ENCODE results near the gene CORO2A. TPM values are rescaled to one million over a fixed set of nuclear protein-coding genes. Genes with fewer than 3 reads are reported as not detected.
"Not testable (repeated sequence)": the region's sequence is repeated elsewhere in the genome, so short reads cannot be mapped to it uniquely, and the experiment has no call there.

Gene CORO2A
- total and polyA plus RNA-seq, 7 donors: 0.09 to 0.30 (median 0.12) TPM

DNA sequence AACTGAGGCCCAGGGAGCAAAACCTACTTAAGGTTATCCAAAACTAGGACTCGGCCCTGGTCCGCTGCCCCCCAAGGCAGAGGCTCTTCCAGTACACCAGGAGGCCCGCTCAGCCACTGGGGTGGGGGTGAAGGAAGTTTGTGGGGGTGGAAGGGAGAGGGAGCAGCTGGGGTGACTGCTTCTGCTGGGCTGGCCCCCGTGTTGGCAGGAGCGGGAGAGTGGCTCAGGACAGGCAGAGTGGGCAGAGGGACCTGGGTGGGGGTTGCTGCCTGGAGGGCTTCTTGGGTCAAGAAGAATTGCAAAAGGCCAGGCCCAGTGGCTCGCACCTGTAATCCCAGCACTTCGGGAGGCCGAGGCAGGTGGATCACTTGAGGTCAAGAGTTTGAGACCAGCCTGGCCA, 65.2 kb downstream of the CORO2A start:
- Histone ChIP-seq H3K36me3 (ENCODE audit: insufficient read depth in 1 of 2, low read depth in 1 of 2) (no peaks in the 10 kb centered on the region), H3K4me3 (no peak overlapping the region), H3K9me3 (no peaks in the 10 kb centered on the region), H3K27me3 (ENCODE audit: insufficient read depth in 3 of 3, low read length in 2 of 3) (no peaks in the 10 kb centered on the region), H3K4me1 (no peaks in the 10 kb centered on the region), H3K27ac (no peak overlapping the region)
- TF ChIP-seq, protein P1, sequence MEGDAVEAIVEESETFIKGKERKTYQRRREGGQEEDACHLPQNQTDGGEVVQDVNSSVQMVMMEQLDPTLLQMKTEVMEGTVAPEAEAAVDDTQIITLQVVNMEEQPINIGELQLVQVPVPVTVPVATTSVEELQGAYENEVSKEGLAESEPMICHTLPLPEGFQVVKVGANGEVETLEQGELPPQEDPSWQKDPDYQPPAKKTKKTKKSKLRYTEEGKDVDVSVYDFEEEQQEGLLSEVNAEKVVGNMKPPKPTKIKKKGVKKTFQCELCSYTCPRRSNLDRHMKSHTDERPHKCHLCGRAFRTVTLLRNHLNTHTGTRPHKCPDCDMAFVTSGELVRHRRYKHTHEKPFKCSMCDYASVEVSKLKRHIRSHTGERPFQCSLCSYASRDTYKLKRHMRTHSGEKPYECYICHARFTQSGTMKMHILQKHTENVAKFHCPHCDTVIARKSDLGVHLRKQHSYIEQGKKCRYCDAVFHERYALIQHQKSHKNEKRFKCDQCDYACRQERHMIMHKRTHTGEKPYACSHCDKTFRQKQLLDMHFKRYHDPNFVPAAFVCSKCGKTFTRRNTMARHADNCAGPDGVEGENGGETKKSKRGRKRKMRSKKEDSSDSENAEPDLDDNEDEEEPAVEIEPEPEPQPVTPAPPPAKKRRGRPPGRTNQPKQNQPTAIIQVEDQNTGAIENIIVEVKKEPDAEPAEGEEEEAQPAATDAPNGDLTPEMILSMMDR (IDR thresholded peaks at IDR 0.05): no peak
- ATAC-seq: no peak
- DNase-seq: no peak
- intact Hi-C loops (cut with DNase I): no loop called here
- WGBS, 3 donors: 91 to 92% (median 92%) methylated on average over 8 of the region's 8 CpGs

DNA sequence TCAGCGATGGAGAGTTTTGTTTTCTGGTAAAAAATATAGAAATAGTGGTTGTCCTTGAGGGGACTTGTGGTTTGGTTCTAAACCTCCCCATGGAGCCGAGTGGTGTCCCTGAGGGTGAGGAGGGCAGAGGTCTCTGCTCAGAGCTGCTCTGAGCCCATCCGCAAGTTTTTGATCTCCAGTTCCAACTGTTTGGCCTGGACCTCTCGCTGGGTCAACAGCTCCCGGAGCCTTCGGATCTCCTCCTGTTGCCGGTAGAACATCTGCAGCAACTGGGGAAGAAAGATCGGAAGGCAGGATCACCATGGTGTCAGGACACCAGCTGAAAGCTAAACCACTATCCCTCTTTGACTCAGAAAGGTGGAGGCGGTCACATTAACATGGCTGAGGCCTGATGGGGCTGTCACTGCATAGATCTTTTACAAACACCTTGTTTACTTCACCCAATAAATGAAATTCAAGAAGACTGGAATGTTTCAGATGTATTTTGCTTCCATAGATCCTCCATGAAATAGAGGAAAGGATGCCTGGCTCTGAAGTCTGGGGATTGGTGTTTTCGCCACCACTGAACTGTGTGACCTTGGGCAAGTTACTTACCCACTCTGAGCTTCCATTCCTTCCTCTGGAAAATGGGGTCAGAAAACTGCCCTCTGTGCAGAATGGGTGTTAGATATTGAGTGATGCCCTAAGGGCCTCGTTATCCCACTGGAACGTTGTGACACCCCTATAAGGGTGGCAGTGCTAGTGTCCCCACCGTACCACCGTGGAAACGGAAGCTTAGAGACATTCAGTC, 67.6 kb downstream of the CORO2A start:
- intact Hi-C loops (cut with DNase I): no loop called here
- Histone ChIP-seq H3K4me3 (no peak overlapping the region), H3K4me1 (no peaks in the 10 kb centered on the region), H3K36me3 (ENCODE audit: insufficient read depth in 1 of 2, low read depth in 1 of 2) (no peaks in the 10 kb centered on the region), H3K27ac (no peak overlapping the region), H3K9me3 (no peaks in the 10 kb centered on the region), H3K27me3 (ENCODE audit: insufficient read depth in 3 of 3, low read length in 2 of 3) (peaks cover 0 to 2% (median 0%) of the 10 kb centered on the region in 3 donors)
- no peak for DNase-seq
- no peak for ATAC-seq
- TF ChIP-seq, protein P1 (IDR thresholded peaks at IDR 0.05): no peak
- WGBS, 3 donors: 84 to 86% (median 85%) methylated on average over 15 of the region's 15 CpGs

DNA sequence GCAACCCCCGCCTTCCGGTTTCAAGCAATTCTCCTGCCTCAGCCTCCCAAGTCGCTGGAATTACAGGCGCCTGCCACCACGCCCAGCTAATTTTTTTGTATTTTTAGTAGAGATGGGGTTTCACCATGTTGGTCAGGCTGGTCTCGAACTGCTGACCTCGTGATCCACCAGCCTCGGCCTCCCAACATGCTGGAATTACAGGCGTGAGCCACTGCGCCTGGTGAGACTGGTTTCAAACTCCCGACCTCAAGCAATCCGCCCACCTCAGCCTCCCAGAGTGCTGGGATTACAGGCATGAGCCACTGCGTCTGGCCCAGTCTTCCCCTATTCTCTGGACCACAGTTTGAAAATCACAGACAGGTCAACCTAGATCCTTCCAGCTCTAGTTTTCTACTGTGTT, 68.3 kb downstream of the CORO2A start:
- H3K36me3 ChIP-seq (ENCODE audit: insufficient read depth in 1 of 2, low read depth in 1 of 2); intact Hi-C loops (cut with DNase I); H3K9me3 ChIP-seq; H3K4me1 ChIP-seq; H3K4me3 ChIP-seq; H3K27ac ChIP-seq; DNase-seq; ATAC-seq; H3K27me3 ChIP-seq (ENCODE audit: insufficient read depth in 3 of 3, low read length in 2 of 3): not testable (repeated sequence)
- WGBS, 3 donors: 88 to 93% (median 91%) methylated on average over 13 of the region's 13 CpGs

DNA sequence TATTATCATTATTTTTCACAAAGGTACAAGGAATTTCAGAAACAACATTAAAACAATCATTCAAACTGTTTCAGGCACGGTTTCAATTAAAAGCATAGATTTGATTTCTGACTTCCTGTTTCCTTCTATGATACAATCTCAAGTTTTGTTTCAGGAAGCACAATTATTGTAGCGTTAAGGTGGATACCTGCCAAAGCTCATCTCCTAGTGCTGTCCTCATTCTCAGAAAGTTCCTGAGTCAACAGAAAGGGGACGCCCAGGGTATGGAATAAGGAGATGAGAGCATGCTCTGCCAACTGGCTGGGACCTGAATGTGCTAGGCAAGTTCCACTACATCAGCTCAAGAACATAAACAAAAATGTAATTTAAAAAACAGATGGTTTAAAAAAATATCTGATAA, 71.4 kb downstream of the CORO2A start:
- Histone ChIP-seq H3K27me3 (ENCODE audit: insufficient read depth in 3 of 3, low read length in 2 of 3) (peaks cover 0 to 11% (median 6%) of the 10 kb centered on the region in 3 donors), H3K4me1 (no peaks in the 10 kb centered on the region), H3K9me3 (no peaks in the 10 kb centered on the region), H3K4me3 (no peak overlapping the region), H3K36me3 (ENCODE audit: insufficient read depth in 1 of 2, low read depth in 1 of 2) (no peaks in the 10 kb centered on the region), H3K27ac (no peak overlapping the region)
- DNase-seq (no peak), ATAC-seq (no peak)
- TF ChIP-seq, protein P1 (IDR thresholded peaks at IDR 0.05): no peak
- intact Hi-C loops (cut with DNase I): no loop called here
- WGBS, 3 donors: 40 to 50% (median 47%) methylated on average over 3 of the region's 3 CpGs

DNA sequence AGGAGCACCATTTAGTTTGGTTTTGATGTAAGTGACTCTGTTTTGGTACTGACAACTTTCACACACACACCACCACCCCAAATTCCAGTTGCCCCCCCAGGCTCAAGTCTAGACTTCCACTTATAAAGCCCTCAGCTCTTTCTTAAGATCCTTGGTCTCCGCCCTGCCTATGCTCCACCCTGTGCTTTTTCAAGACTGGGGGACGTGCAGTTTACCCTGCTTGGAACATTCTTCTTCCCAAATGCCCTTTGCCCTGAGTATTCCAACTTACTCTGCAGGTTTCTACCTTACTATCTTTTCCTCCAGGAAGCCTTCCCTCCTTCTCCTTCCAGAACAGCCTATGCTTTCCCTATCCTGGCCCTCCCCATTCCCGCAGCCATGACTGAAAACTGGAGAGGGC, 72.0 kb downstream of the CORO2A start:
- Histone ChIP-seq H3K27ac (no peak overlapping the region), H3K4me3 (no peak overlapping the region), H3K36me3 (ENCODE audit: insufficient read depth in 1 of 2, low read depth in 1 of 2) (no peaks in the 10 kb centered on the region), H3K27me3 (ENCODE audit: insufficient read depth in 3 of 3, low read length in 2 of 3) (peaks cover 0 to 11% (median 6%) of the 10 kb centered on the region in 3 donors), H3K9me3 (no peaks in the 10 kb centered on the region), H3K4me1 (no peaks in the 10 kb centered on the region)
- intact Hi-C loops (cut with DNase I): no loop called here
- ATAC-seq (no peak), DNase-seq (no peak)
- WGBS, 3 donors: 62 to 77% (median 72%) methylated on average over 3 of the region's 3 CpGs
- TF ChIP-seq, protein P1 (IDR thresholded peaks at IDR 0.05): no peak
